Adipocyte (in vitro differentiated cells): Measurements from ENCODE around the gene DNAH1.
A peak's percentile ranks its signal among the peaks of the same experiment; 100 is the strongest.

ENCODE experiments used
- DNase-seq: peaks from one replicate; pipeline ENCODE4 v3.0.0-alpha.2; 2015; ENCODE audit warnings: low read depth
- H3K27me3 ChIP-seq: replicated peaks from 2 replicates; pipeline ENCODE4 v1.7.0; 2013; ENCODE audit warnings: mild to moderate bottlenecking, low read length, moderate library complexity; ENCODE audit not compliant: control insufficient read depth, insufficient read depth
- H3K36me3 ChIP-seq: 2 replicates; pipeline ENCODE4 v1.7.0; 2013; ENCODE audit warnings: low read length, mild to moderate bottlenecking, moderate library complexity; ENCODE audit not compliant: control insufficient read depth, insufficient read depth, severe bottlenecking
- H3K4me1 ChIP-seq: 2 replicates; pipeline ENCODE4 v1.7.0; 2013; ENCODE audit warnings: mild to moderate bottlenecking, low read length, moderate library complexity; ENCODE audit not compliant: control insufficient read depth, insufficient read depth
- H3K4me3 ChIP-seq: 2 replicates; pipeline ENCODE4 v1.7.0; 2013; ENCODE audit warnings: mild to moderate bottlenecking, low read length, moderate library complexity
- H3K9ac ChIP-seq: 2 replicates; pipeline ENCODE4 v1.7.0; 2013; ENCODE audit warnings: mild to moderate bottlenecking, low read length, moderate library complexity
- H3K9me3 ChIP-seq: 2 replicates; pipeline ENCODE4 v1.7.0; 2013; ENCODE audit warnings: mild to moderate bottlenecking, low read length, moderate library complexity; ENCODE audit not compliant: control insufficient read depth

The DNAH1 gene

GRCh38 chr3:52291508-52292181 is 24.5 kb upstream of the DNAH1 start:
- Histone ChIP-seq H3K27me3 (no peaks in the 10 kb centered on the region), H3K4me3 (no peak overlapping the region), H3K9me3 (no peaks in the 10 kb centered on the region), H3K36me3 (peaks cover 24% of the 10 kb centered on the region), H3K9ac (peak overlapping the region; percentile 54), H3K4me1 (peaks cover 28% of the 10 kb centered on the region)
- peak; percentile 56 for DNase-seq

GRCh38 chr3:52292247-52293065 is 23.7 kb upstream of the DNAH1 start:
- Histone ChIP-seq H3K27me3 (peaks cover under 1% of the 10 kb centered on the region), H3K9me3 (no peaks in the 10 kb centered on the region), H3K4me1 (peaks cover 22% of the 10 kb centered on the region)

GRCh38 chr3:52293491-52294319 is 22.4 kb upstream of the DNAH1 start:
- DNase-seq = no peak
- Histone ChIP-seq H3K27me3 (peaks cover 4% of the 10 kb centered on the region), H3K4me1 (peaks cover 18% of the 10 kb centered on the region), H3K9ac (no peak overlapping the region), H3K9me3 (no peaks in the 10 kb centered on the region), H3K36me3 (peaks cover 24% of the 10 kb centered on the region), H3K4me3 (no peak overlapping the region)

More at GRCh38 chr3:52292247-52293065, 23.7 kb upstream of the DNAH1 start:
- Histone ChIP-seq H3K36me3 (peaks cover 24% of the 10 kb centered on the region), H3K4me3 (no peak overlapping the region), H3K9ac (peak overlapping the region; percentile 16)
- DNase-seq = no peak

GRCh38 chr3:52294320-52295150 is 21.6 kb upstream of the DNAH1 start:
- DNase-seq = no peak
- Histone ChIP-seq H3K36me3 (peaks cover 24% of the 10 kb centered on the region), H3K4me3 (no peak overlapping the region), H3K4me1 (peaks cover 9% of the 10 kb centered on the region), H3K9ac (no peak overlapping the region), H3K9me3 (no peaks in the 10 kb centered on the region), H3K27me3 (peaks cover 4% of the 10 kb centered on the region)

- Histone ChIP-seq H3K9me3 (no peaks in the 10 kb centered on the region), H3K36me3 (peaks cover 21% of the 10 kb centered on the region), H3K4me3 (no peak overlapping the region), H3K27me3 (peaks cover 4% of the 10 kb centered on the region), H3K4me1 (peaks cover 10% of the 10 kb centered on the region), H3K9ac (no peak overlapping the region)
- no peak for DNase-seq
These were observed 20.4 kb upstream of the DNAH1 start for GRCh38 chr3:52295671-52296208.

GRCh38 chr3:52297242-52298148 is 18.6 kb upstream of the DNAH1 start:
- Histone ChIP-seq H3K27me3 (peaks cover 4% of the 10 kb centered on the region), H3K4me1 (peaks cover 10% of the 10 kb centered on the region), H3K9me3 (no peaks in the 10 kb centered on the region), H3K36me3 (peaks cover 11% of the 10 kb centered on the region), H3K4me3 (no peak overlapping the region), H3K9ac (no peak overlapping the region)
- no peak for DNase-seq

GRCh38 chr3:52298149-52299098 is 17.7 kb upstream of the DNAH1 start:
- H3K4me1 ChIP-seq = peaks cover 16% of the 10 kb centered on the region
- H3K4me3 ChIP-seq = no peak overlapping the region
- no peak overlapping the region for H3K9ac ChIP-seq
- peaks cover 4% of the 10 kb centered on the region for H3K27me3 ChIP-seq
- no peaks in the 10 kb centered on the region for H3K9me3 ChIP-seq
- DNase-seq = no peak
- H3K36me3 ChIP-seq = peaks cover 2% of the 10 kb centered on the region

- Histone ChIP-seq H3K4me1 (peaks cover 17% of the 10 kb centered on the region), H3K9me3 (no peaks in the 10 kb centered on the region), H3K9ac (no peak overlapping the region), H3K4me3 (no peak overlapping the region), H3K36me3 (no peaks in the 10 kb centered on the region), H3K27me3 (peaks cover 4% of the 10 kb centered on the region)
- no peak for DNase-seq
These were observed 16.8 kb upstream of the DNAH1 start for GRCh38 chr3:52299247-52299878.
